Dedifferentiated amniotic fluid mesenchymal stem cell (primary cell): ENCODE data around the gene EAF2.
"Not testable (repeated sequence)": the region's sequence is repeated elsewhere in the genome, so short reads cannot be mapped to it uniquely, and the experiment has no call there.

ENCODE experiments used
- DNase-seq: peaks from one replicate; pipeline ENCODE4 v3.0.0-alpha.2; 2016; ENCODE audit errors: extremely low spot score

The EAF2 gene

GRCh38 chr3:121863247-121863646 is 28.2 kb downstream of the EAF2 start:
- DNase-seq = not testable (repeated sequence)

DNA sequence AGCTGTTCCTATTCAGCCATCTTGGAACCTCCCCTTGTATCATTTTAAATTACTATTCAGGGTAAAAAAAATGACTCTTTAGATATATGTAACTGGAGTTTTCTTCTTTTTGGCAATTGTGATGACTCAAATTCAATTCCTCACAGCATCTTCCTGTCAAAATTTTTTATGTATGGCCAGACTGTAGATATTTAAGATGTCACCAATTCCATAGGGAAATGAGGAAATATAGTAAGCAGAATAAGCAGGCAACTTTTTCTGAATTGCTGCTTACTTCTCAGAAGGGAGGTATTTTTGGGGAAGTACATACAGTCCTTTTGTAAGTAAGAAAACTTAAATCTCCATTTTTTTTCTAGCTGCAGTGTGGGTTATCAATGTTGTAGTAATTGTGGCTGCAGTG is 28.8 kb downstream of the EAF2 start:
- DNase-seq = no peak

- no peak for DNase-seq
Observed at GRCh38 chr3:121869736-121870135, 34.7 kb downstream of the EAF2 start.

- DNase-seq = no peak
Observed at GRCh38 chr3:121870717-121871116, 35.7 kb downstream of the EAF2 start.

DNA sequence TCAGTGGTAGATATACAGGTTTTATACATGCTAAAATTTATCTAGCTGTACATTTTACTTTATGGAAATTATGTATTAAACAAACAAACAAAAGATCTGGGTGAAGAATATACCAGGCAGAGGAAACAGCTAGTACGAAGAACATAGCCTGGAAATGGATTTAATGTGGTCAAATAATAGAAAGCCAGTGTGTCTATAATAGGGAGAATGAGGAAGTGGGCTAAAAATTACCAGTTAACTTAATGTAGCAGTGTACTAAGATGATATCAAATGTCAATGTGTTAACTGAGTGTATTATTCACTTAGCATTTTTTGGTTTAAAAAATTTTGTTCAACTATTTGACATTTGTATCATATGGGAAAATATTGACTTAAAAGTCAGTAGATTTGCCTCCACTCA is 36.4 kb downstream of the EAF2 start:
- DNase-seq = no peak

DNA sequence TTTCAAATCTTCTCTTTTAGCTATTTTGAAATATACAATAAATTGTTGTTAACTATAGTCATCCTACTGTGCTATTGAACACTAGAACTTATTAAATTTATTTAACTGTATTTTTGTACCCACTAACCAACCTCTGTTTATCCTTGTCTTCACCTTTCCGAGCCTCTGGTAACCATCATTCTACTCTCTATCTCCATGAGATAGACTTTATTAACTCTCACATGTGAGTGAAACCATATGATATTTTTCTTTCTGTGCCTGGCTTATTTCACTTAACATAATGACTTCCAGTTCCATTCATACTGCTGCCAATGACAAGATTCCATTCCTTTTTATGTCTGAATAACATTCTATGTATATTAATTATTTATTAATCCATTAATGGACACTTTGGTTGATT is 43.4 kb downstream of the EAF2 start:
- DNase-seq = no peak

DNA sequence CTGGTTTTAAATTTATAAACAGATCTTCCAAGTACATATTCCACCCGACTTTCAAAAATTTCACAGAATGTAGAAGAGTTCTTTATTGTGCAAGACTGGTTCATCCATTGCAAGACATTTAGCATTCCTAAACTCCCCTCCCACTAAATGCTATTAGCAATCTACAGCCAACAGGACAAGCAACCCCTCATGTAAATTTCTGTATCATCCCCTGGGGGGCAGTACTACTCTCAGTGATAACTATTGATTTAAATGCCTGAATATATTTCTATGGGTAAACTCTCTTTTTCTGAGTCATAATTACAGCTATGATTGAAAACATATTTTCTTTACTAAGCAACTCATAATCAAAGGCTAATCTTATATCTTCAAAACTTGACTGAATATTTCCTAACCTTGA is 48.5 kb downstream of the EAF2 start:
- DNase-seq = no peak

DNA sequence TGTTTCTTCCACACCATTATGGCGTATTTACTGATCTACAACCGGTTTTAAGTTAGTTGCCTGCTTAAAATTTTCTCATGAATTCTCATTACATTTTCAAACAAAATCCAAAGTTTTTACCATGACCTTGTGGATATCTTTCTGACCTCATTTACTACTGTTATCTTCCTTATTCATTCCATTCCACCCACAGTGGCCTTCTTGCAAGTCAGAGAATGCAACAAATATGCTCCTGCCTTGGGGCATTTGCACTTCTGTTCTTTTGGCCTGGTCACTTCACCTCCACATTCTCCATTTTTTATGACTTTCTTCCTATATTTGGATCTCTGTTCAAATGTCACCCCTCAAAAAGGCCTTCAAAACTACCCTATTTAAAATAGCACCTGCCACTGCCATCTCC is 50.4 kb downstream of the EAF2 start:
- no peak for DNase-seq

DNA sequence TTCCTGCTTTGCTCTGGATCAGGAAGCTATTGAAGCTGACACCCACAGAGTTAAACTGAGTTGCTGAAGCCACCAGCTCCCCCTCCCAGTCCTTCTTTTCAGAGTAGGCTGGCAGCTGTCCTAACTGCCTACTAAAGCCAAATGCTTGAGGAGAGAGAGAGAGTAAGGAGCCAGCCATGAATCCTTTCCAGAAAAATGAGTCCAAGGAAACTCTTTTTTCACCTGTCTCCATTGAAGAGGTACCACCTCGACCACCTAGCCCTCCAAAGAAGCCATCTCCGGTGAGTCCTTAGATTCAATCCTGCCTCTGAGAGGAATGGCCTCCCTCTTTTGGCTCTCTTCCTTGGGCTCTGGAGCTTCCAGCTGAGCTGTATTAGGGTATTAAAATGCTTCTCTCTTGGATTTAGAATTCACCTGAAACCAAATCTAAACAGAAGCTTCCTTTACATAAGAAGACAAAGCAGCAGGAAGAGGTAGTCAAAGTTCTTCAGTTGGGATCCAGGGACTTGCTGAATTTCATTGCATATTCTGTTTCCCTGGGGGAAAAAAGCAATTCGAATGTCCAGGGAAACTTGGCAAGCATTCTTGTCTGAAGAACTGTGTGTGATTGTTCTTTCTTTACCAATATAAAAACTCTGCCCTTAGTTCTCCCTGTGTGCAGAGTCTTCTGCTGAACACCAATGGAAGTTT is 59.4 kb downstream of the EAF2 start, which contains the start of gene SLC15A2:
SLC15A2 (plus strand) TSS at position 101 of the 690 bp plus-strand sequence; CDS start at position 177, 76 bp downstream.
- DNase-seq = no peak

GRCh38 chr3:121895121-121895520 is 60.1 kb downstream of the EAF2 start:
- DNase-seq = no peak

- no peak for DNase-seq
Observed at GRCh38 chr3:121895736-121896135, 60.7 kb downstream of the EAF2 start.

DNA sequence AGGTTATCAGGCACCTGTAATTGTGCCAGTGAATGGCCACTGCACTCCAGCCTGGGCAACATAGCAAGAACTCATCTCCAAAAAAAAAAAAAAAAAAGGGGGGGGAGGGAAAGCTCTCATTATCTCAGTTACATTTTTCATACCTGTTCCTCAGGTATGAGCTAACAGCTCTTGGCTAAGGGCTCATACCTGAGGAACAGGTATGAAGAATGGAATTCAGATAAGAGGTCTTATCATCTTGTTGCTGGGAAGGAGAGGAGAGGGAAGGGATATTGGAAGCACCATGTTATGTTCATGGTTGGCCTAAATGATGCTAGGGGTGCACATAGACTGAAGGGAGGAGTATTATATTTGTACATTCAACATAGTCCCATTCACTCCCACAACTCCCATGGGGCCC is 61.8 kb downstream of the EAF2 start:
- DNase-seq = no peak

- DNase-seq = no peak
Observed at GRCh38 chr3:121897296-121897695, 62.3 kb downstream of the EAF2 start.

GRCh38 chr3:121913305-121913990 is 78.4 kb downstream of the EAF2 start:
- DNase-seq = no peak

DNA sequence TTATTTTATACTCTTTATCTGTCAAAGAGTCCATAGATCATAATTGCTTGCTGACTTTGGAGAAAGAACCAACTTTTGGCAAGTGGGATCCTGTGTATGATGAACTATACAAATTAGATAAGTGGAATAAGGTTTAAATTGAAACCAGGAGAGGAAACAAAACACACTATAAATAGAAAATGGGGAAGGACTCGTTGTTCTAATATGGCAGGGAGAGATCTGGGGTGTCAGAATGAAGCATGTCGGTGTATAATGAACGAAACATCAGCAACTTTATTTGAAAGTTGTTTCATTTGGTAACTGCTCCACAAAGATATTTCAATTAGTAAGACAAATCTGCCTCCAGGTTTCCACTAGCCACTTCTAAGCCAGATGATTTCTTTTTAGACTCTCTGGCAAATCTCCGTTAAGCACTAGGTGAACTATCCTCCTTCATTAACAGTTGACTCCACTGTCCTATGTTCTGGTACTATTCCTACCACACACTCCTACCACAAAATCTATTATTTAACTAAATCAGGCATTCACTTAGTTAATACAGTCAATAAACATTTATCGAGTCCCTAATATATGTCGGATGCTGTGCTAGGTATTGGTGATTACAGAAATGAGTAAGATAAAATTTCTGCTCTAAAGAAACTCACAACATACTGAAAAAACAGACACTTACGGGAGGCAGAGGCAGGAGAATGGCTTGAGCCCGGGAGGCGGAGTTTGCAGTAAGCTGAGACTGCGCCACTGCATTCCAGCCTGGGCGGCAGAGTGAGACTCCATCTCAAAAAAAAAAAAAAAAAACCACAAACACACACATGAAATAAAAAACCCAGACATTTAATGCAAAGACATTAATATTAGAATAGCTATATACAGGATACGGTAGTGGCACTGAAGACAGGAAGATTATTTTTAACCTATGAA is 79.3 kb downstream of the EAF2 start:
- no peak for DNase-seq

DNA sequence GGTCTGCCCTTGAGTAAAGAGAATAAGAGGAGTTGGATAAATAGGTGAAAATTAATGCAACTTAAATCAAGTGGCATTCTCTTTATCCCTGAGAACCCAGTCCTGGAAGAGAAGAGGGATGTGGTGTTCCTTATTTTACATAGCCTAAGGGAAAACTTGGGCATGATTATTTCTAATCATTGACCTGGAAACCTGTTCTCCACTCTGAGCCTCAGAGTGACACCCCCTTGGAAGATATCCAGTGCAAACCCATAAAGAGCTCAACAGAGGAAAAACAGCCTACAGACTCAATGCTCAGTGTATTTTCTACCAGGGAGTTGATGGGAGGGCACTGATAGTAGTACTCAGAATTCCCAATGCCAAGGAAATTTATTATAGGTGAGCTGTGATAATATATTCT is 81.2 kb downstream of the EAF2 start:
- DNase-seq = no peak

DNA sequence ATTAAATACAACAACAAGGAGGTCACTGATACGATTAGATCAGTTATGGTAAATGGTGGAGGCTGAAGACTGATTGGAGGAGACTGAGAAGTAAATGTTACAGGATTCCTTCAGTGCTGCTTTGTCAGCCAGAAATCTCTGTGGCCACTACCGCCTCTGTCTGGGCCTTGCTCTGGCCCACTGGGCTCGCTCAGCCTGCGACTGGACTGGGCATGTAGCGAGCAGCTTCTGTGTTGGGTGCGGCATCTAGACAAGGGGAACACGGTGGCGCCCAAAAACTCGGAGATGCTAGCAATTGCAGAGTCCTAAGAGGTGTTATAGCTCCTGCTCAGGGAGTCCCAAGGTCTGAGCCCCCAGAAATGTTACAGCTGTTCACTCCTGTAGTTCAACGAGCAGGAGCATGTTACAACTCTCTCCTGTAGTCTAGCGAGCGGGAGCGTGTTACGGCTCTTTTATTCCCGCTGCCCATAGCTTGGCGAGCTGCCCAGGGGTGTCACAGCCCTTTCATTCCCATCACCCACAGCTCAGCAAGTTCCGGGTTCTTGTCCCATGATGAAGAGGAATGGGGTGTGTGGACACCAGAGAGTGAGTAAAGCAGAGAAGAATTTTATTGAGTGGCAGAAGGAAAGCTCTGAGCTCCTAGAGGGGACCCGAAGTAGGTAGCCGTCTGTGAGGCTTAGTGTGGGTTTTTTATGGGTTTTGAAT is 83.9 kb downstream of the EAF2 start:
- DNase-seq = no peak

- DNase-seq = no peak
Observed at GRCh38 chr3:121924734-121925133, 89.7 kb downstream of the EAF2 start.

- DNase-seq = no peak
Observed at GRCh38 chr3:121926380-121926779, 91.4 kb downstream of the EAF2 start.
